GM12891 (cell line): ENCODE data around the gene MICB.

Source experiments
- POLR2A ChIP-seq: IDR thresholded peaks from 2 replicates; pipeline ENCODE4 v1.6.1; 2011; ENCODE audit warnings: low read depth, low read length, control low read depth
- POLR2AphosphoS5 ChIP-seq: IDR thresholded peaks from 2 replicates; pipeline ENCODE4 v1.6.1; 2011; ENCODE audit warnings: low read depth, low read length, control low read depth
- TAF1 ChIP-seq: IDR thresholded peaks from 2 replicates; pipeline ENCODE4 v1.6.1; 2011; ENCODE audit warnings: low read depth, low read length, control low read depth

DNA sequence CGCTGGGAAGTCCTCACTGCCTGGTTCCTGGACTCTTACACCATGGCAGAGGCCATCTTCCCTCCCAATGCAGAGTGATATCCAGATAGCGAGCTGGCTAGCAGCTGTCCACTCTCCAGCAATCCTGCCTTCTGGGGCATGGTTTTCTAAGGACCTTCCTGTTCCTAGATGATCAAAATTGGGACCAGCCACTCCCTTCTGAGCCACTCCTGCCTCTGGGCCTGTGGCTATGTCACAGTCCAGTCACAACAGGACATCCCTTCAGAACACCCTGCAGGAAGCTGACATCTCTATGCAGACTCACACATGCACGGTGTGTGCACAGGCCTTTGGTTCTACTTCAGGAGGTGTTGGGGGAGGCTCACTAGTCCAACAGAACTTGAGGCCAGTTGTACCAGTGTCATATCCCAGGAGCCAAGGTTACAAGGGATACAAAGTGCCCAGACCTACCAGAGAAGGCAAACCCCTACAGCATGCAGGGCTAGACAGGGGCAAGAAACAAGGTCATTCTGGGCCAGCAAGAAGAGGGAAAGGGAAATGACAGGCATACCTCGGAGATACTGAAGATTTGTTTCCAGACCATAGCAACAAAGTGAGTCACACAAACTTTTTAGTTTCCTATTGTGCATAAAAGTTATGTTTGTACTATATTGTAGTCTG lies 28.1 kb downstream of the MICB start:
- TF ChIP-seq POLR2AphosphoS5 (no peak), TAF1 (no peak), POLR2A (no peak)
